Endometrial microvascular endothelial cells (primary cell): ENCODE data around the gene GFRA1. TPM values are rescaled to one million over a fixed set of nuclear protein-coding genes. Genes with fewer than 3 reads are reported as not detected.

ENCODE experiments used
- in situ Hi-C: cut with HindIII; loops from 2 replicates; pipeline ENCODE4 v1.10.0; 2017; ENCODE audit warnings: low sequenced_read_pairs, low pct_unique_long_range_greater_than_20kb; ENCODE audit errors: inconsistent ontology term
- total RNA-seq: library from RNA; depleted of rRNA; stranded (reverse); fragments of >200 nt; gene quantifications from one replicate; pipeline ENCODE4 v1.2.3, GENCODE V29; 2015; ENCODE audit errors: inconsistent ontology term

Gene GFRA1
- total RNA-seq, 1 donor from 2014 or later = 3.3 TPM

GRCh38 chr10:116120688-116121455 lies 152.1 kb downstream of the GFRA1 start:
- in situ Hi-C loops = no loop called here

GRCh38 chr10:116118847-116119246 lies 154.2 kb downstream of the GFRA1 start:
- in situ Hi-C loops = no loop called here

GRCh38 chr10:116115797-116116196 lies 157.2 kb downstream of the GFRA1 start:
- in situ Hi-C loops = no loop called here

- in situ Hi-C loops = no loop called here
These were observed 157.9 kb downstream of the GFRA1 start for GRCh38 chr10:116115036-116115641.

GRCh38 chr10:116113721-116114501 lies 159.1 kb downstream of the GFRA1 start:
- in situ Hi-C loops = no loop called here

- in situ Hi-C loops = no loop called here
These were observed 160.5 kb downstream of the GFRA1 start for GRCh38 chr10:116112232-116113231.

GRCh38 chr10:116111483-116112095 lies 161.4 kb downstream of the GFRA1 start:
- in situ Hi-C loops = no loop called here

GRCh38 chr10:116110736-116111135 lies 162.3 kb downstream of the GFRA1 start:
- in situ Hi-C loops = no loop called here

- in situ Hi-C loops = no loop called here
These were observed 163.1 kb downstream of the GFRA1 start for GRCh38 chr10:116109881-116110280.

- in situ Hi-C loops = no loop called here
These were observed 163.5 kb downstream of the GFRA1 start for GRCh38 chr10:116109481-116109880.

GRCh38 chr10:116108095-116108494 lies 164.9 kb downstream of the GFRA1 start:
- in situ Hi-C loops = no loop called here

- in situ Hi-C loops = no loop called here
These were observed 166.4 kb downstream of the GFRA1 start for GRCh38 chr10:116106611-116107010.

GRCh38 chr10:116105264-116105663 lies 167.7 kb downstream of the GFRA1 start:
- in situ Hi-C loops = no loop called here

- in situ Hi-C loops = no loop called here
These were observed 168.6 kb downstream of the GFRA1 start for GRCh38 chr10:116104210-116104932.

- in situ Hi-C loops = no loop called here
These were observed 169.3 kb downstream of the GFRA1 start for GRCh38 chr10:116103668-116104067.

GRCh38 chr10:116101616-116102315 lies 171.2 kb downstream of the GFRA1 start:
- in situ Hi-C loops = no loop called here

GRCh38 chr10:116100984-116101383 lies 172.0 kb downstream of the GFRA1 start:
- in situ Hi-C loops = no loop called here
